H1 (cell line): Measurements from ENCODE around the gene OR1E2. TPM values are rescaled to one million over a fixed set of nuclear protein-coding genes. Genes with fewer than 3 reads are reported as not detected.

Source experiments
- CTCF ChIA-PET: fragments of 300-600 bp; sonication (Branson Sonifier 250); formaldehyde crosslinking; loops from one replicate; lab custom pipeline; 2021; ENCODE audit not compliant: partially characterized antibody; lab: Charles Lee
- POLR2A ChIA-PET: fragments of 300-600 bp; sonication (Branson Sonifier 250); formaldehyde crosslinking; loops from one replicate; lab custom pipeline; 2021; ENCODE audit warnings: inconsistent platforms; ENCODE audit not compliant: partially characterized antibody; lab: Charles Lee
- DNase-seq, 2 experiments: peaks; one replicate each; pipeline versions ENCODE4 v3.0.0 to v3.0.0-alpha.2; 2010 to 2022; ENCODE audit warnings: low spot score in 2 of 2, low read depth in 1 of 2, mixed read lengths in 1 of 2
- FAIRE-seq: peaks from 2 replicates; lab custom pipeline; 2011; peaks lifted over from hg19 to GRCh38; lab: Jason Lieb, UNC
- H2AFZ ChIP-seq: 2 replicates; pipeline ENCODE4 v1.8.1; 2012; ENCODE audit warnings: low read length, inconsistent platforms
- H2AK5ac ChIP-seq: 2 replicates; pipeline ENCODE4 v1.6.1; 2013; ENCODE audit warnings: low read depth, low read length
- H2BK120ac ChIP-seq: replicated peaks from 2 replicates; pipeline ENCODE3; 2013; ENCODE audit warnings: low read depth, low read length, inconsistent platforms
- H2BK12ac ChIP-seq: 2 replicates; pipeline ENCODE4 v1.6.1; 2013; ENCODE audit warnings: low read depth, low read length
- H2BK15ac ChIP-seq: 2 replicates; pipeline ENCODE4 v1.6.1; 2013; ENCODE audit warnings: low read length
- H2BK20ac ChIP-seq: 2 replicates; pipeline ENCODE4 v1.6.1; 2013; ENCODE audit warnings: low read length
- H2BK5ac ChIP-seq: 2 replicates; pipeline ENCODE4 v1.6.1; 2013; ENCODE audit warnings: low read depth, low read length
- H3K14ac ChIP-seq: 2 replicates; pipeline ENCODE4 v1.6.1; 2013; ENCODE audit warnings: inconsistent platforms; ENCODE audit not compliant: insufficient read length
- H3K18ac ChIP-seq: 2 replicates; pipeline ENCODE4 v1.6.1; 2013; ENCODE audit warnings: low read length; ENCODE audit errors: extremely low read depth
- H3K23ac ChIP-seq: 2 replicates; pipeline ENCODE4 v1.6.1; 2013; ENCODE audit warnings: inconsistent platforms; ENCODE audit not compliant: insufficient read length
- H3K23me2 ChIP-seq: 2 replicates; pipeline ENCODE4 v1.6.1; 2013; ENCODE audit warnings: low read depth, low read length
- H3K27ac ChIP-seq: 2 replicates; pipeline ENCODE4 v1.6.1; 2011; ENCODE audit warnings: low read depth, low read length, inconsistent platforms
- H3K27me3 ChIP-seq, 4 experiments: replicated peaks in 1 of 4; 1 replicate in 1 of 4; 2 replicates in 3 of 4; pipeline versions ENCODE4 v1.6.1 to v1.8.1; 2011 to 2013; ENCODE audit warnings: low read length in 3 of 4, mild to moderate bottlenecking in 3 of 4, inconsistent platforms in 2 of 4, mixed read lengths in 2 of 4, moderate library complexity in 1 of 4; ENCODE audit not compliant: control insufficient read depth in 3 of 4, insufficient read depth in 3 of 4; ENCODE audit errors: extremely low read depth in 1 of 4
- H3K36me3 ChIP-seq, 4 experiments: 2 replicates each; pipeline versions ENCODE4 v1.6.1 to v1.8.1; 2011 to 2013; ENCODE audit warnings: mild to moderate bottlenecking in 4 of 4, low read length in 3 of 4, moderate library complexity in 2 of 4, control low read depth in 1 of 4, inconsistent platforms in 1 of 4; ENCODE audit not compliant: insufficient read depth in 4 of 4, control insufficient read depth in 2 of 4
- H3K4ac ChIP-seq: replicated peaks from 2 replicates; pipeline ENCODE3; 2013; ENCODE audit warnings: low read length, low read depth, mixed read lengths, inconsistent platforms; ENCODE audit not compliant: insufficient read length
- H3K4me1 ChIP-seq, 4 experiments: replicated peaks in 1 of 4; 1 replicate in 1 of 4; 2 replicates in 3 of 4; pipeline versions ENCODE4 v1.6.1 to v1.8.1; 2011 to 2013; ENCODE audit warnings: low read length in 3 of 4, inconsistent platforms in 2 of 4, mixed read lengths in 1 of 4; ENCODE audit not compliant: insufficient read depth in 4 of 4, control insufficient read depth in 3 of 4
- H3K4me2 ChIP-seq, 2 experiments: 2 replicates each; pipeline versions ENCODE4 v1.6.1 to v1.8.1; 2011 to 2013; ENCODE audit warnings: low read depth in 2 of 2, low read length in 2 of 2, control low read depth in 1 of 2, inconsistent platforms in 1 of 2, mild to moderate bottlenecking in 1 of 2; ENCODE audit not compliant: insufficient read depth in 1 of 2
- H3K4me3 ChIP-seq, 4 experiments: fragments of 200-600, 300-600 bp in 1 of 4; sonication (generic), shearing (Covaris generic), sonication (Bioruptor Twin) in 1 of 4; 2 replicates each; pipeline versions ENCODE4 v1.5.1 to v1.8.1; 2011 to 2016; ENCODE audit warnings: low read length in 4 of 4, low read depth in 3 of 4, control low read depth in 2 of 4, inconsistent platforms in 2 of 4, mild to moderate bottlenecking in 2 of 4, mixed read lengths in 1 of 4, moderate library complexity in 1 of 4; ENCODE audit not compliant: insufficient read depth in 2 of 4; ENCODE audit errors: extremely low read depth in 1 of 4
- H3K56ac ChIP-seq: replicated peaks from 2 replicates; pipeline ENCODE3; 2013; ENCODE audit warnings: low read depth, mild to moderate bottlenecking, mixed read lengths, low read length, inconsistent platforms; ENCODE audit not compliant: insufficient read length
- H3K79me1 ChIP-seq: 2 replicates; pipeline ENCODE4 v1.6.1; 2013; ENCODE audit warnings: low read depth, low read length, control low read depth
- H3K79me2 ChIP-seq, 2 experiments: 2 replicates each; pipeline versions ENCODE4 v1.6.1 to v1.8.1; 2012 to 2013; ENCODE audit warnings: low read length in 2 of 2, mild to moderate bottlenecking in 2 of 2, inconsistent platforms in 1 of 2; ENCODE audit not compliant: insufficient read depth in 2 of 2, control insufficient read depth in 1 of 2
- H3K9ac ChIP-seq, 4 experiments: replicated peaks in 1 of 4; 1 replicate in 1 of 4; 2 replicates in 3 of 4; pipeline versions ENCODE4 v1.6.1 to v1.8.1; 2011 to 2013; ENCODE audit warnings: low read depth in 3 of 4, low read length in 3 of 4, control low read depth in 2 of 4, mild to moderate bottlenecking in 2 of 4, moderate library complexity in 2 of 4, inconsistent platforms in 1 of 4; ENCODE audit errors: extremely low read depth in 1 of 4
- H3K9me3 ChIP-seq, 2 experiments: 2 replicates each; pipeline versions ENCODE4 v1.6.1 to v1.8.1; 2012 to 2013; ENCODE audit warnings: mild to moderate bottlenecking in 2 of 2, moderate library complexity in 2 of 2, control low read depth in 1 of 2, inconsistent platforms in 1 of 2, low read depth in 1 of 2, low read length in 1 of 2, mixed read lengths in 1 of 2; ENCODE audit not compliant: insufficient read depth in 2 of 2
- H4K20me1 ChIP-seq, 2 experiments: replicated peaks in 1 of 2; 2 replicates each; pipeline versions ENCODE3 to v1.8.1; 2011 to 2013; ENCODE audit warnings: inconsistent platforms in 2 of 2, low read length in 2 of 2, mild to moderate bottlenecking in 1 of 2; ENCODE audit not compliant: insufficient read depth in 2 of 2, control insufficient read depth in 1 of 2
- H4K5ac ChIP-seq: 2 replicates; pipeline ENCODE4 v1.6.1; 2013; ENCODE audit warnings: low read length, low read depth, mixed read lengths, inconsistent platforms; ENCODE audit not compliant: insufficient read length
- H4K8ac ChIP-seq: 2 replicates; pipeline ENCODE4 v1.8.0; 2013; ENCODE audit warnings: mild to moderate bottlenecking, moderate library complexity, low read length, inconsistent platforms; ENCODE audit not compliant: insufficient read depth; ENCODE audit errors: extremely low read depth
- H4K91ac ChIP-seq: replicated peaks from 2 replicates; pipeline ENCODE3; 2013; ENCODE audit warnings: low read length, mixed read lengths, inconsistent platforms; ENCODE audit not compliant: insufficient read length
- CBX8 ChIP-seq: fragments of 300-800, 300-1000 bp; sonication (generic); IDR thresholded peaks from 2 replicates; pipeline ENCODE4 v1.7.1; 2016; ENCODE audit warnings: low read depth, low read length, borderline replicate concordance
- KDM4A ChIP-seq: IDR thresholded peaks from one replicate; pipeline ENCODE4 v1.7.1; 2012; ENCODE audit warnings: low read depth, mild to moderate bottlenecking, moderate library complexity, low read length, inconsistent platforms; ENCODE audit not compliant: severe bottlenecking
- NANOG ChIP-seq: IDR thresholded peaks from 2 replicates; pipeline ENCODE4 v1.6.1; 2011; ENCODE audit warnings: low read length, low read depth, mild to moderate bottlenecking, inconsistent platforms; ENCODE audit not compliant: insufficient read depth, poor library complexity, severe bottlenecking
- POU5F1 ChIP-seq: IDR thresholded peaks from 2 replicates; pipeline ENCODE4 v1.6.1; 2011; ENCODE audit warnings: low read depth, mild to moderate bottlenecking, low read length, moderate library complexity
- RAD21 ChIP-seq, 2 experiments: IDR thresholded peaks in 1 of 2; conservative IDR thresholded peaks in 1 of 2; 2 replicates each; pipeline ENCODE4 v1.6.1; 2011; ENCODE audit warnings: low read depth in 2 of 2, low read length in 2 of 2, improper control_type of control experiment in 1 of 2, inconsistent platforms in 1 of 2, mild to moderate bottlenecking in 1 of 2, moderate library complexity in 1 of 2
- SAP30 ChIP-seq: fragments of 300-600 bp; sonication (generic); IDR thresholded peaks from 2 replicates; pipeline ENCODE4 v1.7.1; 2012; ENCODE audit warnings: low read length, moderate library complexity, mild to moderate bottlenecking, inconsistent platforms; ENCODE audit not compliant: insufficient read depth, insufficient replicate concordance
- TEAD4 ChIP-seq: IDR thresholded peaks from 2 replicates; pipeline ENCODE4 v1.6.1; 2012; ENCODE audit warnings: low read depth, low read length, inconsistent platforms, mixed read lengths
- WGBS, 2 experiments: shearing (Covaris generic) in 1 of 2; methylation state at CpG; one replicate each; pipeline versions ENCODE4 v1.1.6 to v1.1.7; 2013 to 2015; ENCODE audit warnings: low lambda C conversion rate in 2 of 2, mixed read lengths in 2 of 2, inconsistent platforms in 1 of 2, low coverage in 1 of 2, missing lambda C conversion rate in 1 of 2; ENCODE audit not compliant: insufficient replicate concordance in 2 of 2, insufficient coverage in 1 of 2, insufficient read length in 1 of 2; ENCODE audit errors: extremely low coverage in 1 of 2, missing lambda C conversion rate in 1 of 2; 5-methylcytosine and 5-hydroxymethylcytosine counted together
- polyA plus RNA-seq, 7 experiments: library from polyadenylated mRNA; depleted of rRNA in 3 of 7; stranded (reverse) in 5 of 7; unstranded in 2 of 7; fragments of >200 nt in 5 of 7; fragments of 200-250 nt in 2 of 7; gene quantifications; 1 replicate in 5 of 7; 2 replicates in 1 of 7; 4 replicates in 1 of 7; pipeline versions ENCODE4 v1.2.1 to v1.2.3, GENCODE V29; 2011 to 2013; ENCODE audit warnings: missing spikeins in 2 of 7, mixed read lengths in 2 of 7
- total RNA-seq: library from RNA; stranded (reverse); fragmentation: NEBNext Ultra II Directional; extraction: Animal tissue kit (Norgen Biotek cat#: 25700); gene quantifications from 2 replicates; pipeline ENCODE4 v1.2.1, GENCODE V29; 2021
- TF ChIP-seq, protein P1 (sequence below), 3 experiments: IDR thresholded peaks; 1 replicate in 2 of 3; 2 replicates in 1 of 3; pipeline versions ENCODE4 v1.5.1 to v1.6.1; 2011; ENCODE audit warnings: low read length in 3 of 3, mild to moderate bottlenecking in 3 of 3, inconsistent platforms in 2 of 3, low read depth in 1 of 3, moderate library complexity in 1 of 3; ENCODE audit not compliant: insufficient read depth in 1 of 3; ENCODE audit errors: control extremely low read depth in 1 of 3

Gene OR1E2
- total and polyA plus RNA-seq, 2 of the 8 experiments (the other 6 are each of a cell fraction or from before 2014, with no cell fraction given): not detected

DNA sequence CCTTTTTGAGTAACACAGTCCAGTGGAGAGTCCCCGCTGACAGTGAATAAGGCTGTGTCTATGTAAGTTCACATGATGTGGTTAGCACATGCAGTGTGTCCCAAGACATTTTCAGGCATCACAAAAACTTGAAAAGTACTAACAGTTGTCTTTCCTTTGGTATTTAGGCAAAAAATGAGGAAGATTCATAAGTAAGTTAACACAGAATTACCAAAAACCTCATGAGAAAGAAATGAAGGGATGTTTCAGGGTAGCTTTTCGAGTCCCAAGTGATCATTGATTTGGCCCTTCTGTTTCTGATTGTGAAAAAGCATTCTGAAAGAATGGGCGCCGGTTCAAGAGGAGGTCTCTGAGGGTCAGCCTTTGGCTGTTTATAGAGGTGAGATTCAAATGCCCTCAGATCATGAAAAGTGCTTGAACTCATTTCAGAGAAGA, 41.6 kb upstream of the OR1E2 start:
- no peaks in the 10 kb centered on the region for H3K9me3 ChIP-seq
- DNase-seq (no peak), FAIRE-seq (no peak)
- no peaks in the 10 kb centered on the region for H3K23me2 ChIP-seq
- ChIA-PET POLR2A (no interaction called here), CTCF (no interaction called here)
- no peak overlapping the region for H2BK120ac ChIP-seq
- H3K4me2 ChIP-seq: no peak overlapping the region
- H4K5ac ChIP-seq: no peak overlapping the region
- H2BK15ac ChIP-seq: no peak overlapping the region
- no peak overlapping the region for H3K9ac ChIP-seq
- H3K18ac ChIP-seq: no peak overlapping the region
- H4K8ac ChIP-seq: no peak overlapping the region
- no peaks in the 10 kb centered on the region for H3K36me3 ChIP-seq
- H3K23ac ChIP-seq: no peak overlapping the region
- no peak overlapping the region for H4K91ac ChIP-seq
- H3K14ac ChIP-seq: no peak overlapping the region
- H2BK12ac ChIP-seq: no peak overlapping the region
- H2BK5ac ChIP-seq: no peak overlapping the region
- H3K27ac ChIP-seq: no peak overlapping the region
- no peak overlapping the region for H3K4ac ChIP-seq
- no peak overlapping the region; the same call in 1 of the 2 replicates for H2AFZ ChIP-seq
- H3K4me1 ChIP-seq: peaks cover 0 to 5% (median 0%) of the 10 kb centered on the region in 4 experiments; a peak in 2 of 7 replicates
- H3K79me2 ChIP-seq: no peaks in the 10 kb centered on the region
- WGBS, 2 experiments: 92% methylated on average over 4 of the region's 4 CpGs; no CpG with 5 or more reads in 1 of the 2 experiments
- H2BK20ac ChIP-seq: no peak overlapping the region
- H3K4me3 ChIP-seq: no peak overlapping the region
- no peak overlapping the region for H3K56ac ChIP-seq
- no peaks in the 10 kb centered on the region for H3K27me3 ChIP-seq
- H4K20me1 ChIP-seq: no peaks in the 10 kb centered on the region
- H2AK5ac ChIP-seq: no peak overlapping the region
- H3K79me1 ChIP-seq: no peaks in the 10 kb centered on the region
- TF ChIP-seq NANOG: no peak
- TF ChIP-seq POU5F1: no peak
- no peak for TF ChIP-seq CBX8
- TF ChIP-seq KDM4A: no peak
- TF ChIP-seq SAP30: no peak
- TF ChIP-seq RAD21 (IDR thresholded peaks at IDR 0.05 in 1 of 2, conservative IDR thresholded peaks at IDR 0.05 in 1 of 2; ENCODE audit: low read depth in 2 of 2, low read length in 2 of 2): no peak
- no peak for TF ChIP-seq TEAD4
- TF ChIP-seq, protein P1, sequence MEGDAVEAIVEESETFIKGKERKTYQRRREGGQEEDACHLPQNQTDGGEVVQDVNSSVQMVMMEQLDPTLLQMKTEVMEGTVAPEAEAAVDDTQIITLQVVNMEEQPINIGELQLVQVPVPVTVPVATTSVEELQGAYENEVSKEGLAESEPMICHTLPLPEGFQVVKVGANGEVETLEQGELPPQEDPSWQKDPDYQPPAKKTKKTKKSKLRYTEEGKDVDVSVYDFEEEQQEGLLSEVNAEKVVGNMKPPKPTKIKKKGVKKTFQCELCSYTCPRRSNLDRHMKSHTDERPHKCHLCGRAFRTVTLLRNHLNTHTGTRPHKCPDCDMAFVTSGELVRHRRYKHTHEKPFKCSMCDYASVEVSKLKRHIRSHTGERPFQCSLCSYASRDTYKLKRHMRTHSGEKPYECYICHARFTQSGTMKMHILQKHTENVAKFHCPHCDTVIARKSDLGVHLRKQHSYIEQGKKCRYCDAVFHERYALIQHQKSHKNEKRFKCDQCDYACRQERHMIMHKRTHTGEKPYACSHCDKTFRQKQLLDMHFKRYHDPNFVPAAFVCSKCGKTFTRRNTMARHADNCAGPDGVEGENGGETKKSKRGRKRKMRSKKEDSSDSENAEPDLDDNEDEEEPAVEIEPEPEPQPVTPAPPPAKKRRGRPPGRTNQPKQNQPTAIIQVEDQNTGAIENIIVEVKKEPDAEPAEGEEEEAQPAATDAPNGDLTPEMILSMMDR (IDR thresholded peaks at IDR 0.05; ENCODE audit: control extremely low read depth in 1 of 3, insufficient read depth in 1 of 3, low read depth in 1 of 3, low read length in 3 of 3): no peak
